GM12878 (cell line): ENCODE measurements around the gene SLC22A23. TPM values are rescaled to one million over a fixed set of nuclear protein-coding genes. Genes with fewer than 3 reads are reported as not detected.

Source experiments
- ATAC-seq: fragments of 200-7000 bp; cut with Tn5 transposase; 3 replicates; pipeline ENCODE4 v1.9.1; 2020; ENCODE audit warnings: mild to moderate bottlenecking, moderate library complexity
- BruUV-seq: library from RNA; stranded (reverse); fragments of 400-500 nt; replicated peaks from 2 replicates; lab custom pipeline; 2021; lab: Mats Ljungman, UMichigan
- CTCF ChIA-PET: fragments of 300-600 bp; sonication (Branson Sonifier 250); formaldehyde crosslinking; extraction: SDS; loops from one replicate; lab custom pipeline; 2021; ENCODE audit warnings: inconsistent platforms; lab: Yijun Ruan, JAX
- POLR2A ChIA-PET: fragments of 350-600 bp; formaldehyde crosslinking; extraction: SDS; loops from one replicate; lab custom pipeline; 2021; ENCODE audit warnings: inconsistent platforms; lab: Charles Lee
- RAD21 ChIA-PET: fragments of 300-600 bp; sonication (Branson Sonifier 250); formaldehyde crosslinking; loops from one replicate; lab custom pipeline; 2023; ENCODE audit warnings: antibody characterized with exemption; ENCODE audit not compliant: unreplicated experiment; lab: Charles Lee
- SMC1A ChIA-PET: fragments of 300-600 bp; sonication (Branson Sonifier 250); formaldehyde crosslinking; loops from one replicate; lab custom pipeline; 2023; ENCODE audit not compliant: unreplicated experiment, uncharacterized antibody; lab: Charles Lee
- DNase-seq: peaks from one replicate; pipeline ENCODE4 v3.0.0-alpha.2; 2011; ENCODE audit warnings: low read depth, low spot score
- FAIRE-seq: peaks from 3 replicates; lab custom pipeline; 2011; peaks lifted over from hg19 to GRCh38; lab: Jason Lieb, UNC
- H2AFZ ChIP-seq: 2 replicates; pipeline ENCODE4 v1.6.0; 2011; ENCODE audit warnings: low read depth, low read length, control low read depth; ENCODE audit not compliant: control insufficient read depth
- H3K27ac ChIP-seq: 2 replicates; pipeline ENCODE4 v1.5.1; 2011; ENCODE audit warnings: control low read depth; ENCODE audit not compliant: control insufficient read depth, insufficient read depth
- H3K27me3 ChIP-seq, 2 experiments: replicated peaks in 1 of 2; 2 replicates each; pipeline versions ENCODE4 v1.6.0 to v1.6.1; 2011; ENCODE audit warnings: low read length in 1 of 2; ENCODE audit not compliant: control insufficient read depth in 2 of 2, insufficient read depth in 2 of 2
- H3K36me3 ChIP-seq, 2 experiments: 2 replicates each; pipeline ENCODE4 v1.5.1; 2011; ENCODE audit warnings: low read length in 1 of 2; ENCODE audit not compliant: control insufficient read depth in 2 of 2, insufficient read depth in 2 of 2
- H3K4me1 ChIP-seq: 2 replicates; pipeline ENCODE4 v1.6.1; 2011; ENCODE audit warnings: mild to moderate bottlenecking, low read length, moderate library complexity, mixed read lengths; ENCODE audit not compliant: control insufficient read depth, insufficient read depth
- H3K4me2 ChIP-seq: 2 replicates; pipeline ENCODE4 v1.6.0; 2011; ENCODE audit warnings: control low read depth; ENCODE audit not compliant: control insufficient read depth, insufficient read depth
- H3K4me3 ChIP-seq: fragments of 200-600 bp; sonication (generic); 2 replicates; pipeline ENCODE4 v1.5.1; 2016
- H3K79me2 ChIP-seq: 2 replicates; pipeline ENCODE4 v1.6.0; 2011; ENCODE audit warnings: low read length; ENCODE audit not compliant: control insufficient read depth, insufficient read depth
- H3K9ac ChIP-seq: 2 replicates; pipeline ENCODE4 v1.8.0; 2011; ENCODE audit warnings: low read length, control low read depth, mixed read lengths; ENCODE audit not compliant: control insufficient read depth, insufficient read depth
- H3K9me3 ChIP-seq: replicated peaks from 3 replicates; pipeline ENCODE4 v1.5.1; 2011; ENCODE audit warnings: mild to moderate bottlenecking, low read length; ENCODE audit not compliant: control insufficient read depth, insufficient read depth
- H4K20me1 ChIP-seq: 2 replicates; pipeline ENCODE4 v1.6.0; 2011; ENCODE audit not compliant: control insufficient read depth, insufficient read depth
- BCL11A ChIP-seq: IDR thresholded peaks from 2 replicates; pipeline ENCODE4 v1.6.1; 2011; ENCODE audit warnings: low read depth, low read length
- CBFB ChIP-seq: IDR thresholded peaks from 2 replicates; pipeline ENCODE4 v1.6.1; 2016; ENCODE audit warnings: antibody characterized with exemption, low read depth
- CREB1 ChIP-seq: IDR thresholded peaks from 2 replicates; pipeline ENCODE4 v1.6.1; 2012; ENCODE audit warnings: low read depth, mild to moderate bottlenecking, inconsistent platforms
- EGR1 ChIP-seq, 2 experiments: IDR thresholded peaks; 1 replicate in 1 of 2; 2 replicates in 1 of 2; pipeline ENCODE4 v1.6.1; 2011 to 2012; ENCODE audit warnings: low read depth in 2 of 2, low read length in 2 of 2, borderline replicate concordance in 1 of 2, mild to moderate bottlenecking in 1 of 2, moderate library complexity in 1 of 2
- ELK1 ChIP-seq: IDR thresholded peaks from 2 replicates; pipeline ENCODE4 v1.6.1; 2012; ENCODE audit warnings: low read depth, low read length, improper control_type of control experiment
- FOS ChIP-seq: IDR thresholded peaks from 3 replicates; pipeline ENCODE4 v1.6.1; 2011; ENCODE audit warnings: borderline replicate concordance; ENCODE audit not compliant: insufficient read length; ENCODE audit errors: extremely low read depth
- HDGF ChIP-seq: fragments of 450-650 bp; IDR thresholded peaks from 2 replicates; pipeline ENCODE4 v1.6.1; 2016; ENCODE audit warnings: antibody characterized with exemption
- IRF3 ChIP-seq: fragments of 450-650 bp; IDR thresholded peaks from 2 replicates; pipeline ENCODE4 v1.6.1; 2014; ENCODE audit warnings: mild to moderate bottlenecking
- NFXL1 ChIP-seq: fragments of 450-650 bp; IDR thresholded peaks from 2 replicates; pipeline ENCODE4 v1.6.1; 2017; ENCODE audit warnings: antibody characterized with exemption, mild to moderate bottlenecking, borderline replicate concordance
- POLR2AphosphoS2 ChIP-seq: IDR thresholded peaks from 2 replicates; pipeline ENCODE4 v1.6.1; 2011; ENCODE audit warnings: low read depth, mild to moderate bottlenecking, low read length, improper control_type of control experiment, moderate library complexity
- WRNIP1 ChIP-seq: IDR thresholded peaks from 2 replicates; pipeline ENCODE4 v1.6.1; 2011; ENCODE audit warnings: low read depth, low read length, improper control_type of control experiment, borderline replicate concordance
- ZBTB11 ChIP-seq: fragments of 450-650 bp; formaldehyde crosslinking; IDR thresholded peaks from 2 replicates; pipeline ENCODE4 v1.5.0; 2022; ENCODE audit warnings: mild to moderate bottlenecking, missing genetic modification characterization
- ZNF687 ChIP-seq: fragments of 450-650 bp; IDR thresholded peaks from 2 replicates; pipeline ENCODE4 v1.6.1; 2017; ENCODE audit warnings: mild to moderate bottlenecking, moderate library complexity
- WGBS: methylation state at CpG from one replicate; pipeline ENCODE4 v1.1.6; 2016; ENCODE audit warnings: low lambda C conversion rate; ENCODE audit not compliant: insufficient replicate concordance, insufficient coverage; ENCODE audit errors: missing lambda C conversion rate; 5-methylcytosine and 5-hydroxymethylcytosine counted together
- in situ Hi-C: fragments of 300-500 bp; cut with MboI; formaldehyde crosslinking; loops from 9 replicates; pipeline ENCODE4 v1.14.3; 2018; ENCODE audit warnings: mixed read lengths
- intact Hi-C: fragments of 100-400 bp; cut with micrococcal nuclease; formaldehyde crosslinking; loops from one replicate; pipeline ENCODE4 v1.14.2; 2022; ENCODE audit not compliant: unreplicated experiment
- polyA plus RNA-seq, 11 experiments: library from polyadenylated mRNA; depleted of rRNA in 4 of 11; unstranded in 6 of 11; stranded (reverse) in 5 of 11; fragments of >200 nt; fragmentation: Nextera tagmentation in 4 of 11; fragmentation: Illumina TruSeq in 1 of 11; extraction: Ambion mirVana in 4 of 11; extraction: Trizol in 1 of 11; gene quantifications; 1 replicate in 1 of 11; 2 replicates in 10 of 11; pipeline versions ENCODE4 v1.2.1 to v1.2.3, GENCODE V29; 2011 to 2016; ENCODE audit warnings: inconsistent platforms in 2 of 11, missing spikeins in 2 of 11, low read depth in 1 of 11
- total RNA-seq, 4 experiments: library from RNA; depleted of rRNA in 3 of 4; stranded (reverse); fragments of >200 nt in 3 of 4; fragmentation: Illumina TruSeq in 1 of 4; extraction: Trizol in 1 of 4; gene quantifications; 2 replicates each; pipeline versions ENCODE4 v1.2.1 to v1.2.3, GENCODE V29; 2013 to 2021

Gene SLC22A23
- total and polyA plus RNA-seq, 10 of the 15 experiments (the other 5 are each of a cell fraction or from before 2014, with no cell fraction given): 0.20 to 2.4 (median 0.74) TPM

- FAIRE-seq (no peak), ATAC-seq (no peak), DNase-seq (no peak)
- Histone ChIP-seq H3K9ac (no peak overlapping the region), H3K27ac (no peak overlapping the region), H3K4me2 (no peak overlapping the region), H3K27me3 (no peaks in the 10 kb centered on the region), H3K9me3 (no peaks in the 10 kb centered on the region), H3K79me2 (no peaks in the 10 kb centered on the region), H4K20me1 (no peaks in the 10 kb centered on the region), H3K4me1 (no peaks in the 10 kb centered on the region), H3K4me3 (no peak overlapping the region), H3K36me3 (no peaks in the 10 kb centered on the region), H2AFZ (no peak overlapping the region)
- intact Hi-C loops (no loop called here), in situ Hi-C loops (no loop called here)
- ChIA-PET POLR2A (no interaction called here), CTCF (interaction anchor here (0.6 to 1.3 kb wide), 3 partner anchors 10 to 920 kb away, joined by 4 read pairs; no protein-coding TSS in a partner anchor), SMC1A (interaction anchor here (1.3 kb wide), 1 partner anchor 164 kb away, joined by 4 read pairs; no protein-coding TSS in a partner anchor), RAD21 (interaction anchor here (0.6 to 0.7 kb wide), 3 partner anchors 25 to 990 kb away, joined by 3 to 4 read pairs (median 3); no protein-coding TSS in a partner anchor)
- 51% methylated on average over 15 of the region's 15 CpGs for WGBS
- BruUV-seq: no TSS peak
- TF ChIP-seq CBFB: no peak
- TF ChIP-seq ELK1: no peak
- no peak for TF ChIP-seq HDGF
- TF ChIP-seq ZNF687: no peak
- no peak for TF ChIP-seq IRF3
- no peak for TF ChIP-seq CREB1
- TF ChIP-seq FOS: no peak
- TF ChIP-seq EGR1 (IDR thresholded peaks at IDR 0.05; ENCODE audit: borderline replicate concordance in 1 of 2, low read depth in 2 of 2, low read length in 2 of 2): no peak
- no peak for TF ChIP-seq NFXL1
- no peak for TF ChIP-seq BCL11A
- no peak for TF ChIP-seq POLR2AphosphoS2
- TF ChIP-seq WRNIP1: no peak
- TF ChIP-seq ZBTB11 (CRISPR knock-in tag): no peak
Measured at GRCh38 chr6:3290149-3290930, 166.5 kb downstream of the SLC22A23 start.
